ENCODE data around the gene CALCOCO1. TPM values are rescaled to one million over a fixed set of nuclear protein-coding genes. Genes with fewer than 3 reads are reported as not detected.

Gene CALCOCO1
- total and polyA plus RNA-seq, 12 donors: 48.0 to 187 (median 122) TPM

DNA sequence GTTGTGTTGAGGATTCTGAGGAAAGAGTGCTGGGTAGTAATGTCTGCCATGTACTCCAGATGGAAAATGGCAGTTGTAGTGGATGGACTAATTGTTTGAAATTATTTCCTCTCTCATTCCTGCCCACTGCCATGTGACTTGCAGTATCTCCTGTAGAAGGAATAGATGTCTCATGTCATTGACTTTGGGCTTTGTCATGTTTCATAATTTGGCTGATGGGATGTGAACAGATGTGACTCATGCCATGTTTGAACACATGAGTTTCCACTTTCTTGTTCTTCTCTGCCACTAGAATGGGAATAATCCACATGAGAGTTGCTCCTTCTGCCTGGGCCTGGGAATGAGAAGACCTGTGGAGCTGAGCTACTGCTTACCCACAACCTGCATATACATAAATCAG, 2.4 kb upstream of the CALCOCO1 start:
- Histone ChIP-seq H3K36me3 (replicated peaks in 1 of 2) (peaks cover 0 to 4% of the 10 kb centered on the region in 2 donors), H3K4me3 (no peak overlapping the region), H3K27ac (no peak overlapping the region), H3K27me3 (no peaks in the 10 kb centered on the region), H3K4me1 (replicated peaks in 1 of 2) (peaks cover 5 to 17% of the 10 kb centered on the region in 2 donors), H3K9me3 (replicated peaks in 1 of 3) (no peaks in the 10 kb centered on the region)
- DNase-seq: no peak
- TF ChIP-seq, protein P1, sequence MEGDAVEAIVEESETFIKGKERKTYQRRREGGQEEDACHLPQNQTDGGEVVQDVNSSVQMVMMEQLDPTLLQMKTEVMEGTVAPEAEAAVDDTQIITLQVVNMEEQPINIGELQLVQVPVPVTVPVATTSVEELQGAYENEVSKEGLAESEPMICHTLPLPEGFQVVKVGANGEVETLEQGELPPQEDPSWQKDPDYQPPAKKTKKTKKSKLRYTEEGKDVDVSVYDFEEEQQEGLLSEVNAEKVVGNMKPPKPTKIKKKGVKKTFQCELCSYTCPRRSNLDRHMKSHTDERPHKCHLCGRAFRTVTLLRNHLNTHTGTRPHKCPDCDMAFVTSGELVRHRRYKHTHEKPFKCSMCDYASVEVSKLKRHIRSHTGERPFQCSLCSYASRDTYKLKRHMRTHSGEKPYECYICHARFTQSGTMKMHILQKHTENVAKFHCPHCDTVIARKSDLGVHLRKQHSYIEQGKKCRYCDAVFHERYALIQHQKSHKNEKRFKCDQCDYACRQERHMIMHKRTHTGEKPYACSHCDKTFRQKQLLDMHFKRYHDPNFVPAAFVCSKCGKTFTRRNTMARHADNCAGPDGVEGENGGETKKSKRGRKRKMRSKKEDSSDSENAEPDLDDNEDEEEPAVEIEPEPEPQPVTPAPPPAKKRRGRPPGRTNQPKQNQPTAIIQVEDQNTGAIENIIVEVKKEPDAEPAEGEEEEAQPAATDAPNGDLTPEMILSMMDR (IDR thresholded peaks at IDR 0.05): no peak
- TF ChIP-seq POLR2A (IDR thresholded peaks at IDR 0.05): no peak
- intact Hi-C loops (cut with DNase I): no loop called here

DNA sequence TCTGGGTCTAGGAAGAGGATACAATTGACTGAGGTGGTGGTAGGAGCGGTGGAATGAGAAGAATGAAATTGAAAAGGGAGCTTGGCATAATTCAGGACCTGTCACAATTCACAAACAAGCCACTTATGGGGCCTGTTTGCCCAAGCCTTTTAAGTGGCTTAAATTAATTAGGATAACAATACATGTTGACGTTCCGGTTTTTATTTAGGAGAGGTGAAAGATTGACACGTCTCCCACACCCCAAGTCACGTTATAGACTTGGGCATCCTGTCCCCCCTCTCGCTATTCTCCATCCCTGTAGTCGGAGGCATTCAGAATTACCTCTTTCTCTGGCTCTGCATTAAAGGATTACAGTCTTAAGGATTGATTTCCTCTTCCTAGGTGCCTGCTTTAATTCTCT, 954 bp upstream of the CALCOCO1 start:
- intact Hi-C loops (cut with DNase I): no loop called here
- Histone ChIP-seq H3K27ac (peak overlapping the region in 2 of 5 donors; percentile 69 to 79), H3K36me3 (replicated peaks in 1 of 2) (peaks cover 0 to 18% of the 10 kb centered on the region in 2 donors), H3K9me3 (replicated peaks in 1 of 3) (no peaks in the 10 kb centered on the region), H3K4me1 (replicated peaks in 1 of 2) (peaks cover 5 to 17% of the 10 kb centered on the region in 2 donors), H3K4me3 (peak overlapping the region in 1 of 4 donors; percentile 56), H3K27me3 (no peaks in the 10 kb centered on the region)
- no peak for TF ChIP-seq POLR2A (IDR thresholded peaks at IDR 0.05)
- TF ChIP-seq, protein P1 (IDR thresholded peaks at IDR 0.05): no peak
- WGBS, 4 donors: 56 to 63% (median 61%) methylated on average over 7 of the region's 7 CpGs
- no peak for DNase-seq

DNA sequence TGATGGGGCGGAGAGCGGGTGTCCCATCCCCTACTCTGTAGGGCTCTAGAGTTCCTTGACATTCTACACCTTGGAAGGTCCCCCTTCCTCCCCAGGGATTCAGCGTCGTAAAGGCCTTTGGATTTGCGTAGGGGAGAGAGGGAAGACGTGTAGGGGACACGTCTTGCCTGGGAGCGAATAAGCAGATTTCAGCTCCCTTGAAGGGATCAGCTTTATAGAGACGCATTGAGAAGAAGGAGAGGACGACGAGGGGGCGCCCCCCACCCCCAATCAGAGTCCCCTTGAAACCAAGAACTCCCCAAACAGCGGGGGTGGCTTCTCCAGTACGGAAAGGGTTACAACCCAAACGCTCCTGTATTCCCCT, 324 bp downstream of the CALCOCO1 start:
- H3K27me3 ChIP-seq: no peaks in the 10 kb centered on the region
- peaks cover 0 to 31% of the 10 kb centered on the region in 2 donors for H3K36me3 ChIP-seq (replicated peaks in 1 of 2)
- DNase-seq: peak in 2 of 7 donors; percentile 10 to 59
- WGBS, 4 donors: 0 to 5% (median 1%) methylated on average over 3 to 15 of the region's 15 CpGs
- H3K27ac ChIP-seq: peak overlapping the region in 3 of 5 donors; percentile 21 to 58 (median 54)
- intact Hi-C loops (cut with DNase I): no loop called here
- peak overlapping the region; percentile 19 to 56 (median 50) for H3K4me3 ChIP-seq
- no peaks in the 10 kb centered on the region for H3K9me3 ChIP-seq (replicated peaks in 1 of 3)
- TF ChIP-seq, protein P1 (IDR thresholded peaks at IDR 0.05): no peak
- TF ChIP-seq POLR2A (IDR thresholded peaks at IDR 0.05): no peak
- peaks cover 5 to 17% of the 10 kb centered on the region in 2 donors for H3K4me1 ChIP-seq (replicated peaks in 1 of 2)

DNA sequence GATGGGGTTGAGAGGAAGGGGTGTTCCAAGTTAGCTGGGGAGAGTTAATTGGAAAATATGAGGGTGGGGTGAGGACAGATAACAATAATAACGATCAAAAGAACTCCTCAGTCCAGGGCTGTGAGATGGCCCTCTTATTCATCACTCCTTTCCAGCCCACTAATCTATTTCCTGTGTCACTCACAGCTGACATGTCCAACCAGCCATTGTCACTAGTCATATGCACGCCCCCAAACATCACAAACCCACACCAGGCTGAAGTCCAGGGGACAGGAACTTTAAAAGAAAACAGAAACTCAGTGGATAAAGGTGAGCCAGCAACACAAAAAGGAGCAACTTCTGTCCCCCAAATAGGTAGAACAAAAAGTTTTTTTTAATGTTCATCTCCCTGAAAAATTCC, 911 bp downstream of the CALCOCO1 start:
- H3K9me3 ChIP-seq (replicated peaks in 1 of 3): no peaks in the 10 kb centered on the region
- peak overlapping the region in 1 of 5 donors; percentile 54 for H3K27ac ChIP-seq
- H3K27me3 ChIP-seq: no peaks in the 10 kb centered on the region
- H3K4me1 ChIP-seq (replicated peaks in 1 of 2): peaks cover 5 to 17% of the 10 kb centered on the region in 2 donors
- intact Hi-C loops (cut with DNase I): no loop called here
- TF ChIP-seq, protein P1 (IDR thresholded peaks at IDR 0.05): no peak
- no peak for TF ChIP-seq POLR2A (IDR thresholded peaks at IDR 0.05)
- no peak for DNase-seq
- peak overlapping the region in 2 of 4 donors; percentile 46 to 56 for H3K4me3 ChIP-seq
- 23 to 39% (median 33%) methylated on average over 2 of the region's 2 CpGs for WGBS, 4 donors
- peaks cover 0 to 37% of the 10 kb centered on the region in 2 donors for H3K36me3 ChIP-seq (replicated peaks in 1 of 2)

Data from adrenal gland (tissue), 12 donors.